Cardiac muscle cell (in vitro differentiated cells and primary cell): ENCODE results near the gene EHF. TPM values are rescaled to one million over a fixed set of nuclear protein-coding genes. Genes with fewer than 3 reads are reported as not detected.

ENCODE experiments used
- DNase-seq, 2 donors: peaks; one replicate each; pipeline versions ENCODE4 v3.0.0 to v3.0.0-alpha.2; 2010 to 2017; ENCODE audit warnings: low read depth in 1 of 2, low spot score in 1 of 2
- H3K27ac ChIP-seq: fragments of 200-600 bp; sonication (generic); 2 replicates; pipeline ENCODE4 v1.5.1; 2016
- H3K27me3 ChIP-seq: fragments of 200-600 bp; sonication (generic); 2 replicates; pipeline ENCODE4 v1.6.0; 2016; ENCODE audit warnings: control low read depth
- H3K36me3 ChIP-seq: fragments of 200-600 bp; sonication (generic); 2 replicates; pipeline ENCODE4 v1.5.1; 2016; ENCODE audit warnings: control low read depth
- H3K4me1 ChIP-seq: fragments of 200-600 bp; sonication (generic); 2 replicates; pipeline ENCODE4 v1.8.1; 2017; ENCODE audit warnings: low read depth, mild to moderate bottlenecking, mixed run types
- H3K4me3 ChIP-seq: fragments of 200-600 bp; sonication (generic); 2 replicates; pipeline ENCODE4 v1.5.1; 2016; ENCODE audit warnings: mild to moderate bottlenecking
- H3K9me3 ChIP-seq: fragments of 200-600 bp; sonication (generic); 2 replicates; pipeline ENCODE4 v1.5.1; 2017; ENCODE audit warnings: low read depth, mild to moderate bottlenecking, control low read depth
- polyA plus RNA-seq: library from polyadenylated mRNA; unstranded; fragments of >200 nt; fragmentation: Nextera tagmentation; extraction: Ambion mirVana; gene quantifications from 2 replicates; pipeline ENCODE4 v1.2.1, GENCODE V29; 2016
- total RNA-seq: library from RNA; depleted of rRNA; stranded (reverse); fragments of >200 nt; gene quantifications from 2 replicates; pipeline ENCODE4 v1.2.3, GENCODE V29; 2016
- TF ChIP-seq, protein P1 (sequence below): IDR thresholded peaks from 2 replicates; pipeline ENCODE4 v1.5.1; 2012; ENCODE audit warnings: low read depth, mild to moderate bottlenecking, low read length

Gene EHF
- total and polyA plus RNA-seq, 2 experiments from 2014 or later = not detected

GRCh38 chr11:34606326-34607120, 14.4 kb upstream of the EHF start:
- Histone ChIP-seq H3K4me1 (peaks cover 2% of the 10 kb centered on the region), H3K27me3 (no peaks in the 10 kb centered on the region), H3K36me3 (no peaks in the 10 kb centered on the region), H3K4me3 (no peak overlapping the region), H3K27ac (no peak overlapping the region), H3K9me3 (no peaks in the 10 kb centered on the region)
- DNase-seq = no peak
- TF ChIP-seq, protein P1, sequence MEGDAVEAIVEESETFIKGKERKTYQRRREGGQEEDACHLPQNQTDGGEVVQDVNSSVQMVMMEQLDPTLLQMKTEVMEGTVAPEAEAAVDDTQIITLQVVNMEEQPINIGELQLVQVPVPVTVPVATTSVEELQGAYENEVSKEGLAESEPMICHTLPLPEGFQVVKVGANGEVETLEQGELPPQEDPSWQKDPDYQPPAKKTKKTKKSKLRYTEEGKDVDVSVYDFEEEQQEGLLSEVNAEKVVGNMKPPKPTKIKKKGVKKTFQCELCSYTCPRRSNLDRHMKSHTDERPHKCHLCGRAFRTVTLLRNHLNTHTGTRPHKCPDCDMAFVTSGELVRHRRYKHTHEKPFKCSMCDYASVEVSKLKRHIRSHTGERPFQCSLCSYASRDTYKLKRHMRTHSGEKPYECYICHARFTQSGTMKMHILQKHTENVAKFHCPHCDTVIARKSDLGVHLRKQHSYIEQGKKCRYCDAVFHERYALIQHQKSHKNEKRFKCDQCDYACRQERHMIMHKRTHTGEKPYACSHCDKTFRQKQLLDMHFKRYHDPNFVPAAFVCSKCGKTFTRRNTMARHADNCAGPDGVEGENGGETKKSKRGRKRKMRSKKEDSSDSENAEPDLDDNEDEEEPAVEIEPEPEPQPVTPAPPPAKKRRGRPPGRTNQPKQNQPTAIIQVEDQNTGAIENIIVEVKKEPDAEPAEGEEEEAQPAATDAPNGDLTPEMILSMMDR = no peak

- H3K27me3 ChIP-seq = no peaks in the 10 kb centered on the region
- H3K9me3 ChIP-seq = no peaks in the 10 kb centered on the region
- no peak overlapping the region for H3K27ac ChIP-seq
- no peaks in the 10 kb centered on the region for H3K36me3 ChIP-seq
- peaks cover 6% of the 10 kb centered on the region for H3K4me1 ChIP-seq
- no peak for DNase-seq
- no peak overlapping the region for H3K4me3 ChIP-seq
- TF ChIP-seq, protein P1 = no peak
Observed at GRCh38 chr11:34609187-34609751, 11.6 kb upstream of the EHF start.

DNA sequence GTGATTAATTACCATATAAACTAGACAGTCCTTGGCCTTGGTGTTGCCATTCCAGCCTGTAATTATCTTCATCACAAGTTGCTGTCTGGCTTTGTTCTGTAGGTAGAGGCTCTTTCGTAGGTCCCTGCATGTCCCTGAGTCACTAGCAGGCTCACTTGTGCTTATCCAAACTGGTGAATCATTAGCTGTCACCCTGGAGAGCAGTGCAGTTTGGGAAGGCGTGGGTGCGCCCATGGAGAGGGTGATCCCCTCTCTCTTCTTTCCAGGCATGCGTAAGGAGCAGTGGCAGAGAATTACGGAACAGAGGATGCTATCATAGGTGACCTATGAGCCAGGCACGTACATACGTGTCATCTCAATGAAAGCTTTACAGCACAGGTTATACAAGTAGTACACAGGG, 11.0 kb upstream of the EHF start:
- no peaks in the 10 kb centered on the region for H3K9me3 ChIP-seq
- TF ChIP-seq, protein P1 = no peak
- peaks cover 12% of the 10 kb centered on the region for H3K4me1 ChIP-seq
- H3K27ac ChIP-seq = no peak overlapping the region
- H3K27me3 ChIP-seq = no peaks in the 10 kb centered on the region
- H3K4me3 ChIP-seq = no peak overlapping the region
- no peaks in the 10 kb centered on the region for H3K36me3 ChIP-seq
- no peak for DNase-seq

- DNase-seq = no peak
- no peaks in the 10 kb centered on the region for H3K36me3 ChIP-seq
- no peak overlapping the region for H3K4me3 ChIP-seq
- H3K27me3 ChIP-seq = no peaks in the 10 kb centered on the region
- H3K4me1 ChIP-seq = peaks cover 13% of the 10 kb centered on the region
- H3K9me3 ChIP-seq = no peaks in the 10 kb centered on the region
- H3K27ac ChIP-seq = no peak overlapping the region
- TF ChIP-seq, protein P1 = no peak
Observed at GRCh38 chr11:34610324-34611041, 10.4 kb upstream of the EHF start.

DNA sequence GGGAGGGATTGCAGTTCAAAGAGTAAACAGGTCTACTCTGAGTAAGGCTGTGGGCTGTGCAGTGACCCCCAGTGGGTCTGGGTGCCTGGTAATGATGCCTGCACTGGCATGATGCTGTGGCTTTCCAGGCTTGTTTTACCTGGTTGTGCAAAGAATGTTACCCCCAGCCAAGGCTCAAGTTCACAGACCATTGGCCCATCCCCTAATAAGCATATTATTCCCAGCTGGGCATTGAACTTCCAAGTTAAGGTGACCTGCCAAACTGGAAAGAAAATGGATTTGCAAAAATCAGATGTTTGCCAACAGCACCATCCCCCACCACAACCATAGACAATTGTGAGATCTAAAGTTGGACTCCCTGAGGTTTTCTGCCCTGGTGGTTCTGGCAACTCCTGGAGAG, 7.9 kb upstream of the EHF start:
- TF ChIP-seq, protein P1 = no peak
- Histone ChIP-seq H3K27me3 (no peaks in the 10 kb centered on the region), H3K36me3 (no peaks in the 10 kb centered on the region), H3K9me3 (no peaks in the 10 kb centered on the region), H3K27ac (no peak overlapping the region), H3K4me1 (peaks cover 27% of the 10 kb centered on the region), H3K4me3 (no peak overlapping the region)
- DNase-seq = no peak
